Panc1 (cell line): ENCODE measurements around the gene SEC61A2. TPM values are rescaled to one million over a fixed set of nuclear protein-coding genes. Genes with fewer than 3 reads are reported as not detected.

Experiments used
- ATAC-seq: fragments of 200-7000 bp; cut with Tn5 transposase; 2 replicates; pipeline ENCODE4 v1.9.1; 2020; ENCODE audit warnings: mild to moderate bottlenecking, moderate library complexity
- BruUV-seq: library from RNA; stranded (reverse); fragments of 400-500 nt; replicated peaks from 2 replicates; lab custom pipeline; 2021; lab: Mats Ljungman, UMichigan
- CTCF ChIA-PET: fragments of 300-600 bp; sonication (Branson Sonifier 250); formaldehyde crosslinking; loops from one replicate; lab custom pipeline; 2022; ENCODE audit warnings: antibody characterized with exemption; lab: Charles Lee
- POLR2A ChIA-PET: fragments of 300-600 bp; sonication (Branson Sonifier 250); formaldehyde crosslinking; loops from one replicate; lab custom pipeline; 2022; ENCODE audit warnings: antibody characterized with exemption; lab: Charles Lee
- DNase-seq: peaks from one replicate; pipeline ENCODE4 v3.0.0-alpha.2; 2010; ENCODE audit warnings: low read depth, low spot score
- H3K27ac ChIP-seq: 2 replicates; pipeline ENCODE4 v1.5.1; 2011; ENCODE audit warnings: mild to moderate bottlenecking, low read length, inconsistent platforms
- H3K27me3 ChIP-seq: fragments of 200-500 bp; sonication (Bioruptor generic); 2 replicates; pipeline ENCODE4 v1.6.0; 2014; ENCODE audit warnings: low read length, inconsistent platforms; ENCODE audit not compliant: control insufficient read depth, insufficient read depth
- H3K36me3 ChIP-seq: fragments of 200-500 bp; sonication (Bioruptor generic); 2 replicates; pipeline ENCODE4 v1.5.1; 2014; ENCODE audit warnings: inconsistent platforms, mild to moderate bottlenecking, low read length, moderate library complexity; ENCODE audit not compliant: control insufficient read depth, insufficient read depth
- H3K4me1 ChIP-seq: 2 replicates; pipeline ENCODE4 v1.5.1; 2011; ENCODE audit warnings: inconsistent platforms, mild to moderate bottlenecking, low read length, moderate library complexity; ENCODE audit not compliant: control insufficient read depth, insufficient read depth
- H3K4me3 ChIP-seq, 2 experiments: 2 replicates each; pipeline ENCODE4 v1.5.1; 2011 to 2012; ENCODE audit warnings: low read depth in 2 of 2, low read length in 2 of 2, mild to moderate bottlenecking in 2 of 2, inconsistent platforms in 1 of 2, moderate library complexity in 1 of 2
- H3K9me3 ChIP-seq: fragments of 200-500 bp; sonication (Bioruptor generic); 2 replicates; pipeline ENCODE4 v1.5.1; 2014; ENCODE audit warnings: low read depth, mild to moderate bottlenecking, inconsistent platforms, low read length, moderate library complexity; ENCODE audit not compliant: control insufficient read depth, insufficient read depth
- CTCF ChIP-seq: fragments of 450-650 bp; IDR thresholded peaks from 2 replicates; pipeline ENCODE4 v1.5.1; 2017; ENCODE audit warnings: mild to moderate bottlenecking
- POLR2AphosphoS5 ChIP-seq: IDR thresholded peaks from 2 replicates; pipeline ENCODE4 v1.6.1; 2012; ENCODE audit warnings: mild to moderate bottlenecking, low read depth, low read length, moderate library complexity
- REST ChIP-seq, 2 experiments: IDR thresholded peaks; 2 replicates each; pipeline ENCODE4 v1.6.1; 2011 to 2012; ENCODE audit warnings: low read depth in 2 of 2, control low read depth in 1 of 2, low read length in 1 of 2, mild to moderate bottlenecking in 1 of 2, moderate library complexity in 1 of 2; ENCODE audit not compliant: insufficient read depth in 1 of 2
- SIN3A ChIP-seq: IDR thresholded peaks from 2 replicates; pipeline ENCODE4 v1.6.1; 2012; ENCODE audit warnings: low read depth, mild to moderate bottlenecking, low read length, moderate library complexity, borderline replicate concordance; ENCODE audit not compliant: insufficient read depth
- TCF7L2 ChIP-seq: IDR thresholded peaks from 2 replicates; pipeline ENCODE4 v1.6.1; 2011; ENCODE audit warnings: mild to moderate bottlenecking, low read depth, low read length, inconsistent platforms
- in situ Hi-C: cut with HindIII; loops from 2 replicates; pipeline ENCODE4 v1.10.0; 2016; ENCODE audit warnings: low sequenced_read_pairs, low pct_unique_long_range_greater_than_20kb
- intact Hi-C: fragments of 100-400 bp; cut with micrococcal nuclease; formaldehyde crosslinking; loops from one replicate; pipeline ENCODE4 v1.10.0; 2022; ENCODE audit not compliant: unreplicated experiment
- total RNA-seq: library from RNA; stranded (reverse); gene quantifications from one replicate; pipeline ENCODE4 v1.2.1, GENCODE V29; 2021; ENCODE audit not compliant: unreplicated experiment

SEC61A2 gene
- total RNA-seq, 1 experiment from 2014 or later, result 8.8 TPM

DNA sequence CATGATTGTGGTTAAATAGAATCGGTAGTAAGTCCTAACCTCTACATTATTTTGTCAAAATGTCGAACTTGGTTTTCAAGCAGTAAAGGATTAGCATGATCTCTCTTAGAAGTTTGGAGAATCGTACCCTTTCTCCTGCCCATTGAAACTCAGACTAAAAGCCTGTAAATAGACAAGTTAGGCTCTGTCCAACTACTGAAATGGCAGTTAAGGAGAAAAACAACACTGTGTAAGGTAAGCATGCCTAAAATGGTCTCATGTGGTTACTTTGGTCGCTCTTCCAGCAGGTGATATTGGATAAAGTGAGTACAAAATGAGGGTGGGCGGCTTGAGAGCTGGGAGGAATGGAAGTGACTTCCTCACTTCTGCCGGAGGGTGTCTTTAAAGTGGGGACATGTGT is 25.0 kb downstream of the SEC61A2 start:
- no peaks in the 10 kb centered on the region for H3K4me1 ChIP-seq
- DNase-seq (no peak), ATAC-seq (no peak)
- no peaks in the 10 kb centered on the region for H3K9me3 ChIP-seq
- H3K27me3 ChIP-seq, result no peaks in the 10 kb centered on the region
- intact Hi-C loops (no loop called here), in situ Hi-C loops (no loop called here)
- H3K27ac ChIP-seq, result no peak overlapping the region
- H3K36me3 ChIP-seq, result peaks cover 3% of the 10 kb centered on the region; the same call in 1 of the 2 replicates
- H3K4me3 ChIP-seq, result no peak overlapping the region
- POLR2A ChIA-PET, result no interaction called here
- no TSS peak for BruUV-seq
- TF ChIP-seq CTCF (no peak), REST (IDR thresholded peaks at IDR 0.05; ENCODE audit: insufficient read depth in 1 of 2, low read depth in 2 of 2, low read length in 1 of 2) (no peak), TCF7L2 (no peak), SIN3A (no peak), POLR2AphosphoS5 (no peak)
- CTCF ChIA-PET, result no interaction called here

DNA sequence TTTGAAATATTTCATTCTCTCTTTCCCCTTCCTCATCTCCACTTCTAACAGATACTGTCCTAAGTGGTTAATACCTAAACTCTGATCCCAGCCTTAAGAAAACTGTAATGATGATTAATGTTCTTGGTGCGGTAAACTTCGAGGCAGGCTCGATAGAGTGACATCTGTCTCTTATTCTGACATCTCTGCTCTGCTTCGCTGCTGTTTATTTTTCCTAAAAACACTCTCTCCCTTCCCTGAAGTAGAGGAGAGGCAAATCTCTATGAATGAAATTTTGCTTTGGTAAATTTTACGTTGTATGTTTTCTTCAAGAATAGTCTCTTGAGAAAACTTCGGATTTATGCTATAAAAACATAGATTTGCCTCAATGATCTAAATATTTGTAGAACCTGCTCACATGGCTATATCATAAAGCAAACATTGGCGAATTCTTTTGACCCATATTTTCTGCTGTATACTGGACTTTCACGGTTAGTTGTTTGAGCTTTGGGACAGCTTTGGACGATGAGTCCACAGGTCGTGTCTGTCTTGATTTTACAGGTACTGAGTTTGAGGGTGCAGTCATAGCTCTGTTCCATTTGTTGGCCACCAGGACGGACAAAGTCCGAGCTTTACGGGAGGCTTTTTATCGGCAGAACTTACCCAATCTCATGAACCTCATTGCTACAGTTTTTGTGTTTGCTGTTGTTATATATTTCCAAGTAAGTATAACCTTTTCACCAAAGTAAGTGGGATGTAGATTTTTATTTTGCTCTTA is 27.1 kb downstream of the SEC61A2 start:
- Histone ChIP-seq H3K27me3 (no peaks in the 10 kb centered on the region), H3K36me3 (peaks cover 5% of the 10 kb centered on the region; the same call in 1 of the 2 replicates), H3K27ac (no peak overlapping the region), H3K4me3 (no peak overlapping the region), H3K4me1 (no peaks in the 10 kb centered on the region), H3K9me3 (no peaks in the 10 kb centered on the region)
- POLR2A ChIA-PET, result no interaction called here
- no peak for DNase-seq
- no TSS peak for BruUV-seq
- in situ Hi-C loops (no loop called here), intact Hi-C loops (no loop called here)
- ATAC-seq, result no peak
- TF ChIP-seq REST (IDR thresholded peaks at IDR 0.05; ENCODE audit: insufficient read depth in 1 of 2, low read depth in 2 of 2, low read length in 1 of 2) (no peak), CTCF (no peak), SIN3A (no peak), TCF7L2 (no peak), POLR2AphosphoS5 (no peak)
- CTCF ChIA-PET, result no interaction called here
